ENCODE measurements around the gene FBXL2.

FBXL2 gene

DNA sequence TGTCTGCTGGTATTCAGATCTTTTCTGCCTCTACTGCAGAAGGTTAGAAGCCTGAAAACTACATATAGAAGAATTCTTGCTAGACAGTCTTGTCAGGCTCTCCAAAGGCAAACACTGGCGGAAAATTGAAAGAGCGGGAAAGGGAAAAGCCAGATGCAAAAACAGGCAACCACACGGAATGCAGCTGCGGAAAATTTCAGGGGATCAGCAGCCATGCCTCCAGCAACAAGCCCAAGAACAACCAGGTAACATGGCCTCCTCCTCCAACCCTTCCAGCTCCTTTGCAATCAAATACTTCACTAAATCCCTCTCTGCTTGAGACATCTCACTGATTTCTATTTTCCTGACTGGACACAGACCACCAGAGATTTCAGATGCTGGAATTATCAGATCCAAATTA lies 153.3 kb downstream of the FBXL2 start:
- no peak for DNase-seq

DNA sequence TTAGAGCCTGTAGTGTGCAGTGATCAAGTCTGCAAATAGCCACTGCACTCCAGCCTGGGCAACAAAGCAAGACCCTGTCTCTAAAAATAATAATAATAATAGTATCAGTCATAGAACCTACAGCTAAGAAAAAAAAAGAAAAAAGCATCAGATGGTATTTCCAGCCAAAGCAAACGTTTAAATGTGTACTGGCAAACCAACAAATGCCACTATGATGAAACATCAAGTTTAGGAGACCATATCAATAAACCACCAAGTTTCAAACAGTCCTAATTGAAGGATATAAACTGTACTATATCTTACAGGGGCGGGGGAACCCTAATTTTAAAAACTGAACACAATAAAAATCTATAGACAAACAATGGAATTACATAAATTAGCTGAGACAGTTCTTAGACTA lies 156.6 kb downstream of the FBXL2 start:
- DNase-seq = peak; percentile 47
